Panc1 (cell line): ENCODE results near the gene LRRK1. TPM values are rescaled to one million over a fixed set of nuclear protein-coding genes. Genes with fewer than 3 reads are reported as not detected.
A peak's percentile ranks its signal among the peaks of the same experiment; 100 is the strongest.

Experiments used
- ATAC-seq: fragments of 200-7000 bp; cut with Tn5 transposase; 2 replicates; pipeline ENCODE4 v1.9.1; 2020; ENCODE audit warnings: mild to moderate bottlenecking, moderate library complexity
- BruUV-seq: library from RNA; stranded (reverse); fragments of 400-500 nt; replicated peaks from 2 replicates; lab custom pipeline; 2021; lab: Mats Ljungman, UMichigan
- CTCF ChIA-PET: fragments of 300-600 bp; sonication (Branson Sonifier 250); formaldehyde crosslinking; loops from one replicate; lab custom pipeline; 2022; ENCODE audit warnings: antibody characterized with exemption; lab: Charles Lee
- POLR2A ChIA-PET: fragments of 300-600 bp; sonication (Branson Sonifier 250); formaldehyde crosslinking; loops from one replicate; lab custom pipeline; 2022; ENCODE audit warnings: antibody characterized with exemption; lab: Charles Lee
- DNase-seq: peaks from one replicate; pipeline ENCODE4 v3.0.0-alpha.2; 2010; ENCODE audit warnings: low read depth, low spot score
- H3K27ac ChIP-seq: 2 replicates; pipeline ENCODE4 v1.5.1; 2011; ENCODE audit warnings: mild to moderate bottlenecking, low read length, inconsistent platforms
- H3K27me3 ChIP-seq: fragments of 200-500 bp; sonication (Bioruptor generic); 2 replicates; pipeline ENCODE4 v1.6.0; 2014; ENCODE audit warnings: low read length, inconsistent platforms; ENCODE audit not compliant: control insufficient read depth, insufficient read depth
- H3K36me3 ChIP-seq: fragments of 200-500 bp; sonication (Bioruptor generic); 2 replicates; pipeline ENCODE4 v1.5.1; 2014; ENCODE audit warnings: inconsistent platforms, mild to moderate bottlenecking, low read length, moderate library complexity; ENCODE audit not compliant: control insufficient read depth, insufficient read depth
- H3K4me1 ChIP-seq: 2 replicates; pipeline ENCODE4 v1.5.1; 2011; ENCODE audit warnings: inconsistent platforms, mild to moderate bottlenecking, low read length, moderate library complexity; ENCODE audit not compliant: control insufficient read depth, insufficient read depth
- H3K4me3 ChIP-seq, 2 experiments: 2 replicates each; pipeline ENCODE4 v1.5.1; 2011 to 2012; ENCODE audit warnings: low read depth in 2 of 2, low read length in 2 of 2, mild to moderate bottlenecking in 2 of 2, inconsistent platforms in 1 of 2, moderate library complexity in 1 of 2
- H3K9me3 ChIP-seq: fragments of 200-500 bp; sonication (Bioruptor generic); 2 replicates; pipeline ENCODE4 v1.5.1; 2014; ENCODE audit warnings: low read depth, mild to moderate bottlenecking, inconsistent platforms, low read length, moderate library complexity; ENCODE audit not compliant: control insufficient read depth, insufficient read depth
- CTCF ChIP-seq: fragments of 450-650 bp; IDR thresholded peaks from 2 replicates; pipeline ENCODE4 v1.5.1; 2017; ENCODE audit warnings: mild to moderate bottlenecking
- POLR2AphosphoS5 ChIP-seq: IDR thresholded peaks from 2 replicates; pipeline ENCODE4 v1.6.1; 2012; ENCODE audit warnings: mild to moderate bottlenecking, low read depth, low read length, moderate library complexity
- REST ChIP-seq, 2 experiments: IDR thresholded peaks; 2 replicates each; pipeline ENCODE4 v1.6.1; 2011 to 2012; ENCODE audit warnings: low read depth in 2 of 2, control low read depth in 1 of 2, low read length in 1 of 2, mild to moderate bottlenecking in 1 of 2, moderate library complexity in 1 of 2; ENCODE audit not compliant: insufficient read depth in 1 of 2
- SIN3A ChIP-seq: IDR thresholded peaks from 2 replicates; pipeline ENCODE4 v1.6.1; 2012; ENCODE audit warnings: low read depth, mild to moderate bottlenecking, low read length, moderate library complexity, borderline replicate concordance; ENCODE audit not compliant: insufficient read depth
- TCF7L2 ChIP-seq: IDR thresholded peaks from 2 replicates; pipeline ENCODE4 v1.6.1; 2011; ENCODE audit warnings: mild to moderate bottlenecking, low read depth, low read length, inconsistent platforms
- in situ Hi-C: cut with HindIII; loops from 2 replicates; pipeline ENCODE4 v1.10.0; 2016; ENCODE audit warnings: low sequenced_read_pairs, low pct_unique_long_range_greater_than_20kb
- intact Hi-C: fragments of 100-400 bp; cut with micrococcal nuclease; formaldehyde crosslinking; loops from one replicate; pipeline ENCODE4 v1.10.0; 2022; ENCODE audit not compliant: unreplicated experiment
- total RNA-seq: library from RNA; stranded (reverse); gene quantifications from one replicate; pipeline ENCODE4 v1.2.1, GENCODE V29; 2021; ENCODE audit not compliant: unreplicated experiment

LRRK1 gene
- total RNA-seq, 1 experiment from 2014 or later = 88.0 TPM

GRCh38 chr15:100999369-100999768 lies 80.2 kb downstream of the LRRK1 start:
- intact Hi-C loops (no loop called here), in situ Hi-C loops (no loop called here)
- ChIA-PET CTCF (interaction anchor here (1.0 kb wide), 1 partner anchor 81 kb away, joined by 3 read pairs; no protein-coding TSS in a partner anchor), POLR2A (interaction anchor here (0.6 to 1.3 kb wide), 2 partner anchors 31 to 81 kb away, joined by 3 to 6 read pairs; no protein-coding TSS in a partner anchor)
- no peak for TF ChIP-seq TCF7L2
- no peak for TF ChIP-seq REST (IDR thresholded peaks at IDR 0.05; ENCODE audit: insufficient read depth in 1 of 2, low read depth in 2 of 2, low read length in 1 of 2)
- TF ChIP-seq SIN3A = no peak
- no peak for TF ChIP-seq CTCF
- TF ChIP-seq POLR2AphosphoS5 = no peak
- Histone ChIP-seq H3K4me1 (peaks cover 35% of the 10 kb centered on the region), H3K27ac (peak overlapping the region; percentile 87), H3K27me3 (no peaks in the 10 kb centered on the region), H3K4me3 (no peak overlapping the region), H3K9me3 (no peaks in the 10 kb centered on the region), H3K36me3 (peaks cover 3% of the 10 kb centered on the region)
- no TSS peak for BruUV-seq
- DNase-seq = no peak
- ATAC-seq = no peak

GRCh38 chr15:101000271-101000681 lies 81.1 kb downstream of the LRRK1 start:
- Histone ChIP-seq H3K4me3 (no peak overlapping the region), H3K36me3 (no peaks in the 10 kb centered on the region; the same call in 1 of the 2 replicates), H3K4me1 (peaks cover 35% of the 10 kb centered on the region), H3K27me3 (no peaks in the 10 kb centered on the region), H3K27ac (peak overlapping the region; percentile 87), H3K9me3 (peaks cover 8% of the 10 kb centered on the region; the same call in 1 of the 2 replicates)
- ATAC-seq (no peak), DNase-seq (no peak)
- BruUV-seq = no TSS peak
- CTCF ChIA-PET = interaction anchor here (0.9 kb wide), 1 partner anchor 82 kb away, joined by 3 read pairs; no protein-coding TSS in a partner anchor
- intact Hi-C loops = no loop called here
- TF ChIP-seq POLR2AphosphoS5 (no peak), SIN3A (no peak), REST (IDR thresholded peaks at IDR 0.05; ENCODE audit: insufficient read depth in 1 of 2, low read depth in 2 of 2, low read length in 1 of 2) (no peak), TCF7L2 (no peak), CTCF (no peak)
- POLR2A ChIA-PET = no interaction called here
- in situ Hi-C loops = no loop called here
